RKO (cell line): Measurements from ENCODE around the gene PRKCQ.

Experiments used
- DNase-seq: peaks from one replicate; pipeline ENCODE4 v3.0.0-alpha.2; 2016; ENCODE audit warnings: low spot score

PRKCQ gene

DNA sequence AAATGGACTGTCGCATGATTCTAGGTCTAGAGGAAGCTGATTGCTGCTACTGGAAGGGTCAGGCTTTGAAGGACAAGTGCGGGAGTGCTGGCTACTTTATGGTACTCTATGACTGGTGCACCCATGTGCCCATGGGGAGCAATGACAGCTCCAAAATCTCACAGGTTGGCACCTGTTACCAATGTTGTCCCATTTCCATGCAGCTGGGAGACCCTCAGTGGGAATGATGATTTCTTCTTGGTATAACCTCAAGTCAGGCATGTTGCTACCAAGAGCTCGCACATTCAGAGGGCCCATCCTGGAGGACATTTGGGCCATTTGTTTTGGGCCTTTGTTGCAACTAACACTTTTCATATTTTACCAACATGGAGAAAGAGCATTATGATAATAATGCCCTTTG lies 174.4 kb downstream of the PRKCQ start:
- no peak for DNase-seq

DNA sequence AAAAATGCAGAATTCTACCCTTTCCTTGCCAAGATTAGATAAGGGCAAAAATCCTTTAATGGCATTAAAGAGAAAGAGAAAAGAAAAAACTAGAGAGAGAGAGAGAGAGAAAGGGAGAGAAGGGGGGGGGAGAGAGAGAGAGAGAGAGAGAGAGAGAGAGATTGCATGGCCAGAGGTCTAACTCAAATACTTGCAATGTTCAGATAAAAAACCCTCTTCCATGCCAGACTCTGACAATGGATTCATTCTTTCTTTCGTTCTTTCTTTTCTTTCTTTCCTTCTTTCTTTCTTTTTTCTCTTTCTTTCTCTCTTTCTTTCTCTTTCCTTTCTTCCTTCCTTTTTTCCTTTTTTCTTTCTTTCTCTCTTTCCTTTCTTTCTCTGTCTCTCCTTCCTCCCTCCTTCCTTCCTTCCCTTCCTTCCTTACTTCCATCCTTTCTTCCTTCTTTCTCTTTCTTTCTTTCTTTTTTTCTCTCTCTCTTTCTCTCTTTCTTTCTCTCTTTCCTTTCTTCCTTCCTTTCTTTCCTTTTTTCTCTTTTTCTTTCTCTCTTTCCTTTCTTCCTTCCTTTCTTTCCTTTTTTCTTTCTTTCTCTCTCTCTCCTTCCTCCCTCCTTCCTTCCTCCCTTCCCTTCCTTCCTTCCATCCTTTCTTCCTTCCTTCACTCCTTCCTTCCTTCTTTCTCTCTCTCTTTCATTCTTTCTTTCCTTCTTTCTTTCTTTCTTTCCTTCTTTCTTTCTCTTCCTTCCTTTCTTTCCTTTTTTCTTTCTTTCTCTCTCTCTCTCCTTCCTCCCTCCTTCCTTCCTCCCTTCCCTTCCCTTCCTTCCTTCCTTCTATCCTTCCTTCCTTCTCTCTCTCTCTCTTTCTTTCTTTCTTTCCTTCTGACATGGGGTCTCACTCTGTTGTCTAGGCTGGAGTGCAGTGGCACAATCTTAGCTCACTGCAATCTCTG lies 175.7 kb downstream of the PRKCQ start:
- no peak for DNase-seq

DNA sequence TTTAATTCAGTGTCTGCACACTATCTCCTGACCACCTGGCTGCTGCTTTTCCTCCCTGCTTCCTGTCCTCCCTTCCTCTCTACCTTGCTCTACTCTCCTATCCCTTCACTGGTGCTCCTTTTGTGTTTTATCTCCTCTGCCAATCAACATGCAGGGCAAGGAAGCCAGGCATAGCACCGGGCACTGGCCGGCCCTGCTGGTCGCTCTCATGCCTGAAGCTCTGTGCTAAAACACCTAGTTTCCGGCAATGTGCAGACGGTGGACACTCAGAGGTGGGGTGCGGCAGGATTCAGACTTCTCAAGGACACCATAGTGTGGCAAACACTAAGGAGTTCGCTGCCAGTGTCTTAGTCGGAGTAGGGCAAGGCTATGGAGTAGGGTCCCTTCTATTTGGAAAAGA lies 177.1 kb downstream of the PRKCQ start:
- no peak for DNase-seq

GRCh38 chr10:6402349-6402709 lies 177.7 kb downstream of the PRKCQ start:
- no peak for DNase-seq

- peak; percentile 95 for DNase-seq
Observed at GRCh38 chr10:6401558-6402348, 178.3 kb downstream of the PRKCQ start.

- no peak for DNase-seq
Observed at GRCh38 chr10:6400821-6401465, 179.1 kb downstream of the PRKCQ start.

DNA sequence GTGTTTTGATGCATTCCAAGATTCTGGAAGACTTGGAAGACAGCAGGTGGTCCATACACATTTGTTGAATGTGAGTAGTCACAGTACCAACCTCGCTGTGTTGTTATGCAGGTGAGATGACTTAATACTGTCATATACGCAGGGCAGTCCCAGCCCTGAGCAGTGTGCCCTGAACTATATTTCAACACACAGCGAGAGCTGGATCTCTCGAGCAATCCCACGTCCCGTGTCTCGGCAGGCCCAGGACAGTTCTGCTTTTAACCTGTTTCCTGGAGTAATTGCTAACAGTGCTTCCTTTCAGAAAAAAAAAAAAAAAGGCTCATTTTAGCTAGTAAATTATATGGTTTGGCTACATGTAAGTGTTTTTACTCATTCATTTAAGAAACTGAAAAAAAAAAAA lies 179.7 kb downstream of the PRKCQ start:
- no peak for DNase-seq

GRCh38 chr10:6399879-6400278 lies 180.2 kb downstream of the PRKCQ start:
- DNase-seq = no peak

DNA sequence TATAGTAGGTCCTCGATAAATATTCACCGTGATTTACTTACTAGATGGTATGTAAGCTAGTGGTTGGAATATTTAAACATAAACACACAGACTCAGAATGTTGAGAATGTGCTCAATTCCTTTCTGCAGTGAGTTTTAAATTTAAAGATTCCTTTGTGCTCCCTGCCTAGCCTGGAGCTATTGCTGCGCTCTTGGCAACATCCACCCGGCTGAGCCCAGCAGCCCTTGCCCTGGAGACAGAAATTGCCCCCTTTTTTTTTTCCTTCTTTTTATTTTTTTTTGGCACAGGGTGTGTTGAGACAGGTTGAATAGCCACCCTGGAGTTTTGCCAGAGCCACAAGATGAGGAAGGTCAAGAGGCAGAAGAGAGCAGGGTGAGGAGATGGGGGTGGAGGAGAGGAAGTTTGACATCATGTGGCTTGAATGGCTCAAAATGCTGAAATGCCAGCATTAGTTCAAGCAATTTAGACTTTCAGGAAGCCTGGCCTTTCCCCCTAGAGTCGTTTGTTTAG lies 180.8 kb downstream of the PRKCQ start:
- no peak for DNase-seq

GRCh38 chr10:6398399-6398798 lies 181.7 kb downstream of the PRKCQ start:
- no peak for DNase-seq

GRCh38 chr10:6396652-6397051 lies 183.4 kb downstream of the PRKCQ start:
- DNase-seq = no peak

GRCh38 chr10:6396226-6396625 lies 183.8 kb downstream of the PRKCQ start:
- DNase-seq = no peak

- no peak for DNase-seq
Observed at GRCh38 chr10:6395606-6396005, 184.5 kb downstream of the PRKCQ start.

DNA sequence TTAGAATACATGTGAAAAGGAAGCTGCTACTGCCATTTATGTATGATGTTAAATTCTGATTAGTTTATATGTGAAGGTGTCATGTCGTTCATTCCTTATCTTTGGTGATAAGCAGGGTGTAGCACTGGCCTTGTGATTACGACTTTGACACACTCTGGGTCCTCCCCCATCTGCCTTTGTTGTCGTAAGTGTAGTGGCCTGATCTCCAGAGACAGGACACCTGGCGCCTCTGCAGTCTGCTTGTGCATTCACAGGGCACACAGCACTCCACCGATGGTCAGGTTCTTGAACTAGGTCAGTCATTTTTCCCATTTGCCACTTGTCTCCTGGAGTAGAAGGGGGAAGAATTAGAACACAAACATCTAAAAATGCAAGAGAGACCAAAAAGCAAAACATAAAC lies 186.0 kb downstream of the PRKCQ start:
- DNase-seq = no peak

DNA sequence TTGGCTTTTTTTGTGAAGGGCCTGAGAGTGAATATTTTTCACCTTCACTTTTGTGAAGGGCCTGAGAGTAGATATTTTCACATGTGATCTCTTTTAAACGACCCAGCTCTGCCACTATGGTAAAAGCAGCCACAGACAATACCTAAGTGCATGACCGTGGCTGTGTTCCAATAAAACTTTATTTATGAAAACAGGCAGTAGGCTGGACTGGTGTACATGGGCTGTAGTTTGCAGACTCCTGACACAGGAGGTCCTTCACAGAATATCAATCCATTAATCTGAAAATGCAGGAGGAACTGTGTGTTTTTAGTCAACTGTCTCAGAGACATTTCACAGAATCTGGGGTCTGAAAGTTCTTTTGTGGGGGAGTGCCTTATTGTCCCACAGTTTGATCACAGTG lies 186.9 kb downstream of the PRKCQ start:
- no peak for DNase-seq

GRCh38 chr10:6390213-6390845 lies 189.7 kb downstream of the PRKCQ start:
- DNase-seq = no peak

GRCh38 chr10:6388261-6388893 lies 191.7 kb downstream of the PRKCQ start:
- no peak for DNase-seq

GRCh38 chr10:6386960-6387359 lies 193.1 kb downstream of the PRKCQ start:
- no peak for DNase-seq

DNA sequence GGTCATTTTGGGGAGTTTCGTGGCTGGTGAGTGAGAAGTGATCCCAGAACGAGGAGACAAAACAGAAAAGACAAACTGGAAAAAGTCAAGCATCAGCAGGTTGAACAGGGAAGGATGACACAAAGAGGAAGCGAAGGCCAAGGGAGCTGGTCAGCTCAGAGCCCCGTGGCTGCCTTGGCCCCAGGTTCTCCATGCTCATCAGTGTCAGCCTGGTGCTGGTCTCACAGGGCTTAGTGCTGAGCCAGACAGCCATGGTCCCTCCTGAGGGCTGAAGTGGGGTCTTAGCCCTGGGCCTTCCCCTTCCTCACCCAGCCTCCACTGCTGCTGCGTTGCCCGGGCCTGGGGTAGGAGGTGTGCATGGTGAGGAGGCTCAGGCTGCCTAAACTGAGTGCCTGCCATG lies 193.7 kb downstream of the PRKCQ start:
- DNase-seq = no peak

- DNase-seq = no peak
Observed at GRCh38 chr10:6385665-6386064, 194.4 kb downstream of the PRKCQ start.

GRCh38 chr10:6384847-6385246 lies 195.2 kb downstream of the PRKCQ start:
- no peak for DNase-seq

GRCh38 chr10:6384031-6384430 lies 196.0 kb downstream of the PRKCQ start:
- DNase-seq = no peak
